Gastrocnemius medialis (tissue), 4 donors: ENCODE measurements around the gene SUFU.

Experiments
- POLR2A ChIP-seq, 2 donors: fragments of 450-650 bp; IDR thresholded peaks; one replicate each; pipeline ENCODE4 v1.6.1; 2017; ENCODE audit warnings: antibody characterized with exemption in 2 of 2, mild to moderate bottlenecking in 2 of 2, moderate library complexity in 2 of 2
- TF ChIP-seq, protein P1 (sequence below), 5 experiments: fragments of 450-650 bp in 3 of 5; fragments of 200-600 bp in 2 of 5; sonication (generic) in 2 of 5; IDR thresholded peaks in 4 of 5; conservative IDR thresholded peaks in 1 of 5; 1 replicate in 4 of 5; 2 replicates in 1 of 5; pipeline ENCODE4 v1.5.1; 2016 to 2019; ENCODE audit warnings: antibody characterized with exemption in 5 of 5, mild to moderate bottlenecking in 3 of 5, moderate library complexity in 3 of 5

DNA sequence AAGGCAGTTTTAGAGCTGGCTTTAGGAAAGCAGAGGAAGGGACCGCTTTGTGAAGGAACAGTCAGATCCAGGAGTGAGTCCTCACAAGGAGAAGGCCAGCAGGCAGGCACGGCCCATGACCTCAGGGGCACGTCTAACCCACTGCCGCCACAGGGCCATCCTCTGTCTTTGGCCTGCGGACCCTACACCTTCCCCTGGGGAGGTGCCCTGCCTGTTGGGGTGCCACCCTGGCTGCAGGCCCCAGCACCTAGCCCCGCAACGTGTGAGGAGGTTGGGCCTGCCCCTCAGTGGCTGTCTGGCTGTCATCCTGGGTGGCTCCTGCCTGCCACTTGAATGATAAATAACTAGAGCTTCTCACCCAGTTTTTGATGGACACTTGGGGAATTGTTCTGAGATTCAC is 109.5 kb downstream of the SUFU start:
- TF ChIP-seq, protein P1, sequence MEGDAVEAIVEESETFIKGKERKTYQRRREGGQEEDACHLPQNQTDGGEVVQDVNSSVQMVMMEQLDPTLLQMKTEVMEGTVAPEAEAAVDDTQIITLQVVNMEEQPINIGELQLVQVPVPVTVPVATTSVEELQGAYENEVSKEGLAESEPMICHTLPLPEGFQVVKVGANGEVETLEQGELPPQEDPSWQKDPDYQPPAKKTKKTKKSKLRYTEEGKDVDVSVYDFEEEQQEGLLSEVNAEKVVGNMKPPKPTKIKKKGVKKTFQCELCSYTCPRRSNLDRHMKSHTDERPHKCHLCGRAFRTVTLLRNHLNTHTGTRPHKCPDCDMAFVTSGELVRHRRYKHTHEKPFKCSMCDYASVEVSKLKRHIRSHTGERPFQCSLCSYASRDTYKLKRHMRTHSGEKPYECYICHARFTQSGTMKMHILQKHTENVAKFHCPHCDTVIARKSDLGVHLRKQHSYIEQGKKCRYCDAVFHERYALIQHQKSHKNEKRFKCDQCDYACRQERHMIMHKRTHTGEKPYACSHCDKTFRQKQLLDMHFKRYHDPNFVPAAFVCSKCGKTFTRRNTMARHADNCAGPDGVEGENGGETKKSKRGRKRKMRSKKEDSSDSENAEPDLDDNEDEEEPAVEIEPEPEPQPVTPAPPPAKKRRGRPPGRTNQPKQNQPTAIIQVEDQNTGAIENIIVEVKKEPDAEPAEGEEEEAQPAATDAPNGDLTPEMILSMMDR (IDR thresholded peaks at IDR 0.05 in 4 of 5, conservative IDR thresholded peaks at IDR 0.05 in 1 of 5), result no peak
- TF ChIP-seq POLR2A (IDR thresholded peaks at IDR 0.05), result no peak
